ENCODE data around the gene XRN2.

The XRN2 gene

DNA sequence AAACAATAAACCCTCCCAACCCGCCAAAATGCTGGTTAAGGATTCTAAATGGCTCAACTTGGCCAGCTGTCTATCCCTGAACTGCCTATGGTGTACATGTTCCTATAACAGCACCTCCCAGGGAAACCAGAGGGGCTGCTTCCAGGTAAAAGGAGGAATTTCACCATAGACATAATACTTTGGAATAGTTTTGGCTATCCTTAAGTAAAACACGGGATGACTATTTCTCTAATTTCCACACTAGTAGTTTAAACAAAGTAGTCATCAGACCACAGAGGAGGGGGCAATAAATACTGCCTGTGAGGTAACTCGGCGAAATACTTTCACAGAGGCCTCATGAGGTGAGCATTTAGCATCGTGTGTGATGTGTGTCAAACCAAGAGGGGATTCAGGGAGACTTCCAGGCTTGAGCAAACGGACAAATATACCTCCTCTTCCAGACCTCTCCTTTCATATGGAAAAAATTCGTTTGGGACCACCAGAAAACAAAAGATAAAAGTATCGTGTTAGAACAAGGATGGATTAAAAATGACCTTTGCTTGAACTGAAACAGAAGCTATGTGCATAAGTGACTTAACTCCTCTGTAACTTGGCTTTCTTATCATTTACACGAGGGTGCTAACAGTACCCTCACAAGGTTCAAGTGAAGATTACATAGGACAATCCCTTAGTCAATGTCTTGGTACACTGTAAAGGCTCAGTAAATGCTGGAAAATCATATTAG, 1.0 kb upstream of the XRN2 start:
- no peak for DNase-seq (ENCODE audit: low spot score)

- DNase-seq (ENCODE audit: low spot score), result no peak
Observed at GRCh38 chr20:21302664-21303060, 469 bp upstream of the XRN2 start.

GRCh38 chr20:21303872-21304586, 898 bp downstream of the XRN2 start:
- DNase-seq (ENCODE audit: low spot score), result no peak

DNA sequence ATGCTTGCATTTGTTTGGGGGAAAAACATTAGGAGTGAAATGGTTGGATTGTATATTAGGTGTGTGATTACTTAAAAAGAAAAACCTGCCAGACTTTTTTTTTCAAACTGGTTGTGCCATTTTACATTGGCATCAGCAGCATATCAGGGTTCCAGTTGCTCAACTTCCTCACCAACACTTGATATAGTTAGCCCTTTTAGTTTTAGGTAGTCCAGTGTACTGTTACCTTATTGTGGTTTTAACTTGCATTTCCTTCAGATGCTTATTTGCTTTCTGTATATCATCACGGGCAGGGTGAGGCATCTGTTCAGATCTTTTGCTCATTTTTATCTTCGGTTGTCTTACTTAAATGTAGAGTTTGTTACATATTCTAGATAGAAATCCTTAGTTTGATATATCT, 5.2 kb downstream of the XRN2 start:
- no peak for DNase-seq (ENCODE audit: low spot score)

- no peak for DNase-seq (ENCODE audit: low spot score)
Observed at GRCh38 chr20:21309678-21310467, 6.7 kb downstream of the XRN2 start.

DNA sequence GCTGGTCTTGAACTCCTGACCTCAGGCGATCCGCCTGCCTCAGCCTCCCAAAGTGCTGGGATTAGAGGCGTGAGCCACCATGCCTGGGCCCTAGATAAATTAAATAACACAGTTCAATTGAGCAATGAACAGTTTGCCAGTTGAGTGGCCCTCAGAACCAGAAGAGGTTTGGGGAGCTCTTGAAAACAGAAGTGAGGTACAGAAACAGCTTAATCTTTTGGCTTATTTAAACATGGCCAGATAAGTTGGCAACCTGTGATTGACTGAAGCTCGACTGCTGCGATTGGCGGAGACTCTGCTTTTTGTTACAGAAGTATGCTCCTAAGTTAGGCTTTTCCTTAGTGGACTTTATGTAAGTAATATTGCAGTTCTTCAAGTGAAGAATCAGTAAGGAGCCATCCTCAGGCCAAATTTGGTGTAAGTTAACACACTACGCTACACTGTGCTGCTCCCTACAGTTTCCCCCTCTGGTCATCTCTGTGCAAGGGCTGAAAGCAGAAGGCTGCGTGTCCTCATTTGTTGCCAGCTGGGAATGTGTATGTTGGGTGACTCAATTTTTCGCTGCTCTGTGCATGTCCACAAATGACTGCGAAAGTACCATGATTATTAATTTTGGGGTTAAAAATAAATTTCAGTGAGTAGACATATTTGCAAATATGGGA, 9.8 kb downstream of the XRN2 start:
- no peak for DNase-seq (ENCODE audit: low spot score)

GRCh38 chr20:21315138-21315537, 12.0 kb downstream of the XRN2 start:
- DNase-seq (ENCODE audit: low spot score), result peak; percentile 16

- no peak for DNase-seq (ENCODE audit: low spot score)
Observed at GRCh38 chr20:21322083-21322710, 19.1 kb downstream of the XRN2 start.

- no peak for DNase-seq (ENCODE audit: low spot score)
Observed at GRCh38 chr20:21322921-21323331, 19.8 kb downstream of the XRN2 start.

DNA sequence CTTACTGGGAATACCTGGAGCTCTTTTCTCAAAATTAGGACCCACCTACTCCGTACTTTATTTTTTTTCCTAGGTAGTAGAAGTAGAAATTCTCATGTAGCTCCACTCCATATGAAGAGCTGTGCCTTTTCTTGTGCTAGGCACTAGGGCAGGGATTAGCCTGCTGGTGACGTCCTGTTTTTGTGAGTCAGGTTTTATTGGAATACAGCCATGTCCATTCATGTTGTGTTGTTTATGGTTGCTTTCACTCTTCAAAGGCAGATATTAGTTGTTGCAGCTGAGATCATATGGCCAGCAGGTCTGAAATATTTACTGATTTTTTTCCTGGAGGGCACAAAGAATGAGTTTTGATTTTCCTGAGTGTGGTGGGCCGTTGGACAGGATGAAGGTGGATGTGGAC, 20.5 kb downstream of the XRN2 start:
- DNase-seq (ENCODE audit: low spot score), result no peak

- no peak for DNase-seq (ENCODE audit: low spot score)
Observed at GRCh38 chr20:21324126-21324525, 21.0 kb downstream of the XRN2 start.

DNA sequence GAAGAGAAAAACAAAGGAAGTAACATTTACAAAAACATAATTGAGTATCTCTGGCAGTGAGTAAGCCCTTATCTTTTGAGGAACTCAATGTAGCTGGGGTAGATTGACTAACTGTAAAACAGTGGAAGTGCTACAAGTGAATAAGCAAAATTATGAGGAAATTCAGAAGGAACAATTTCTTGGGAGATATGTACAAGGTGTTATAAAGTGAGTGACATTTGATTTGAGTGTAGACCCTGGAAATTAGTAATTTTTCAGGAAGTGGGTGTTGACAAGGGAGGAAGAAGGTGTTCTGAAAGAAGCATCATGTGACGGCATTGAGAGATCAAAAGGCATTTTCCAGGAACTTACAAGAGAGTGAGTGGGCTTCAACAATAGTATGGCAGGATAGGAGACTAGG, 22.2 kb downstream of the XRN2 start:
- peak; percentile 7 for DNase-seq (ENCODE audit: low spot score)

DNA sequence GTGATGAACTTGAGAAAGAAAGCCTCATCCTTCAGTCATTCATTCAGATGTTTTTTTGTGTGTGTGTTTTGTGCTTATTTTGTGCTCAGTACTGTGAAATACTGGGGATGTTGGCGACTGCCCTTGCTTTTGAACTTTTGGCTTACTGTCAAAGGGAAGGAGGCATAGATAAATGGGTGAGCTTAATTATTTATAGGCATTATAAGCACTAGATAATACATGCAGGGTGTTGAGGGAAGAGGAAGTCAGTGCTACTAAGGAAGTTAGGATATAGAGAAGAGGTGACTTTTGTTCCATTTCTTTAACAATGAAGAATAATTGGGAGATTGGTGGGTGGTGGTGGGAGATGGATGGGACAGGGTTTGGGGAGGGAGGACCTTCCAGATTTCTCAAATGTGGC, 23.6 kb downstream of the XRN2 start:
- DNase-seq (ENCODE audit: low spot score), result no peak

DNA sequence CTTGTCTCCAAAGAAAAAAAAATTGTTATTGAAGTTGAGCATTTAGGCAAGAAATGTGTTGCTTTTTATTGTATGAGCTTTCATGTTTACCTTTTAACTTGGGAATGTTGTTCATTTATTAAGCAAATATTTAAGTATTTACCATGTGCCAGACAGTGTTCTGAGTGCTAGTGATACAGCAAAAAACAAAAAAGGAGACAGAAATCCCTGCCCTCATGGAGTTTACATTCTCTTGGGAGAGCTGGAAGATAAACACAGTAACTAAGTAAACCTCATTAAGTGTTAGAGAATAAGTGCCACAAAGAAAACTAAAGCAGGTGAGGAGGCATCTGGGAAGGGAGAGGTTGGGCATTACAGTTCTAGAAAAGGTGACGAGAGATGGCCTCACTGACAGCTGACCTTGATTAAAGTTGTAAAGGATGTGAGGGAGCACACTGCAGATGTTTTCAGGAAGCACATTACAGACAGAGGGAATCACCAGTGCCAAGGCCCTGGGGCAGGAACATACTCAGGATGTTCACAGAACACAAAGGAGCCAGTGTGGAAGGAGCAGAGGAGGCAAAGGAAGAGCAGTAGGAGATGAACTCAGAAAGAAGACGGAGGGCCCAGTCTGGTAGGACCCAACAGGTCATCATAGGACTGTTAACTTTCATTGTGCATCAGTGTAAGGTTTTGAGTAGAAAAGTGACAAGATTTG, 33.5 kb downstream of the XRN2 start:
- DNase-seq (ENCODE audit: low spot score), result no peak

GRCh38 chr20:21338291-21338690, 35.2 kb downstream of the XRN2 start:
- no peak for DNase-seq (ENCODE audit: low spot score)

DNA sequence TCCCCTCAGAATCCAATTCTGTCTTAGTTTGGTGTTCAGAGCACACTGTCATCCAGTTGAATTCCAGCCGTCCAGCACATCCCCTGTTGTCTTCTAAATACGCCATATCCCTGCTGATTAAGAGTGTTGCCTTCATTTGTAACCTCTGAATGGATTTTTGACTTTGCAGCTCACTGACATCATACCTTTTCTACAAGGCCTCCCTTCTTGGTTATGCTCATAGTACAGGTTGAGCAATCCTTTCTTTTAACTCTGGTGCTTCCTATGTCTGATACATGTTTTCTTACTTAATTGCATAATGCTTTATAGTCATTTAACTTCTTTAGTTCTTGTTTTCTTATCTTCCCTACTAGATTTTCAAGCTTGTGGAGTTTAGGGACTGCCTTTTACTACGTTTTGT, 36.4 kb downstream of the XRN2 start:
- DNase-seq (ENCODE audit: low spot score), result no peak

- no peak for DNase-seq (ENCODE audit: low spot score)
Observed at GRCh38 chr20:21340991-21341697, 38.0 kb downstream of the XRN2 start.

GRCh38 chr20:21342656-21343345, 39.7 kb downstream of the XRN2 start:
- no peak for DNase-seq (ENCODE audit: low spot score)

- DNase-seq (ENCODE audit: low spot score), result no peak
Observed at GRCh38 chr20:21344206-21344900, 41.2 kb downstream of the XRN2 start.
